AML-193 (cell line): ENCODE data around the gene HEG1.
A peak's percentile ranks its signal among the peaks of the same experiment; 100 is the strongest.
"Not testable (repeated sequence)": the region's sequence is repeated elsewhere in the genome, so short reads cannot be mapped to it uniquely, and the experiment has no call there.

ENCODE experiments used
- DNase-seq, 2 experiments: peaks; one replicate each; lab custom pipeline; 2025; lab: John Stamatoyannopoulos, UW

The HEG1 gene, protein sequence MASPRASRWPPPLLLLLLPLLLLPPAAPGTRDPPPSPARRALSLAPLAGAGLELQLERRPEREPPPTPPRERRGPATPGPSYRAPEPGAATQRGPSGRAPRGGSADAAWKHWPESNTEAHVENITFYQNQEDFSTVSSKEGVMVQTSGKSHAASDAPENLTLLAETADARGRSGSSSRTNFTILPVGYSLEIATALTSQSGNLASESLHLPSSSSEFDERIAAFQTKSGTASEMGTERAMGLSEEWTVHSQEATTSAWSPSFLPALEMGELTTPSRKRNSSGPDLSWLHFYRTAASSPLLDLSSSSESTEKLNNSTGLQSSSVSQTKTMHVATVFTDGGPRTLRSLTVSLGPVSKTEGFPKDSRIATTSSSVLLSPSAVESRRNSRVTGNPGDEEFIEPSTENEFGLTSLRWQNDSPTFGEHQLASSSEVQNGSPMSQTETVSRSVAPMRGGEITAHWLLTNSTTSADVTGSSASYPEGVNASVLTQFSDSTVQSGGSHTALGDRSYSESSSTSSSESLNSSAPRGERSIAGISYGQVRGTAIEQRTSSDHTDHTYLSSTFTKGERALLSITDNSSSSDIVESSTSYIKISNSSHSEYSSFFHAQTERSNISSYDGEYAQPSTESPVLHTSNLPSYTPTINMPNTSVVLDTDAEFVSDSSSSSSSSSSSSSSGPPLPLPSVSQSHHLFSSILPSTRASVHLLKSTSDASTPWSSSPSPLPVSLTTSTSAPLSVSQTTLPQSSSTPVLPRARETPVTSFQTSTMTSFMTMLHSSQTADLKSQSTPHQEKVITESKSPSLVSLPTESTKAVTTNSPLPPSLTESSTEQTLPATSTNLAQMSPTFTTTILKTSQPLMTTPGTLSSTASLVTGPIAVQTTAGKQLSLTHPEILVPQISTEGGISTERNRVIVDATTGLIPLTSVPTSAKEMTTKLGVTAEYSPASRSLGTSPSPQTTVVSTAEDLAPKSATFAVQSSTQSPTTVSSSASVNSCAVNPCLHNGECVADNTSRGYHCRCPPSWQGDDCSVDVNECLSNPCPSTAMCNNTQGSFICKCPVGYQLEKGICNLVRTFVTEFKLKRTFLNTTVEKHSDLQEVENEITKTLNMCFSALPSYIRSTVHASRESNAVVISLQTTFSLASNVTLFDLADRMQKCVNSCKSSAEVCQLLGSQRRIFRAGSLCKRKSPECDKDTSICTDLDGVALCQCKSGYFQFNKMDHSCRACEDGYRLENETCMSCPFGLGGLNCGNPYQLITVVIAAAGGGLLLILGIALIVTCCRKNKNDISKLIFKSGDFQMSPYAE (N-terminal part only)

DNA sequence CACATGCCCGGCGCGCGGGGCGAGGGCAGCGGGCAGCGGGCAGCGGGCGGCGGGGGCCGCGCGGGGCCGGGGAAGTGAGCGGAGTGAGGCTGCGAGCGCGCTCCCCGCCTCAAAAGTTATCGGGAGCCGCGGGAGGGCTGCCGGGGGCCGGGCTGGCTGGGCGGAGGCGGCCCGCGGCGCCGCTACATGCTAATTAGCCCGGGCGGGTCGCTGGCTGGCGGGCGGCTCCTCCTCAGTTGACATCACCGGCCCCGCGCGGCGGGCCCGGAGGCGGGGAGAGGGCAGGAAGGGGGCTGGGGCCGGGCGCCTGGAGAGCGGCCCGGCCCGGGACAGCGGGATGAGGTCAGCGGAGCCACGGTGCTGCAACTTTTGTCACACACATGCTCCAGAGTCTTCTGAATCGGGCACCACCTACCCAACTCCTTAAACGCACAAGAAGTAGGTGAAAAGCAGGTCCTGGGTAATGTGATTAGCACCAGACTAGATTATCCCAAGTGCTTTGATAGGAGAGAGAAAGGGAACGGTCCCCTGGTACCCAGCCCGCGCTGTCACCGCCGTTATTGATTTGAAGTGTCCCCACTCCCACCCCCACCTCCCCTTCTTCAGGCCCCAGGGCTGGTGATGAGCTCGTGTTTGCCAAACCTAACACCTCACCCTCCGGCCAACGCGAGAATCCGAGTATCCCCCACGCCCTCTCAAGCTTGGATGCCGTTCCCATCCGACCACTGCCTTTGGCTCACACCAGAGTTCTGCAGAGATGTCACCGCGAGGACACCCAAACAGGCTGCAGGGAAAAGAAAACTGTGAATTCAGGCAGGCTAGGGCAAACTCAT lies at the start of gene HEG1:
Gene HEG1 (minus strand): TSS at position 85 of the 833 bp plus-strand sequence. CDS start 107 bp downstream, outside the sequence.
- DNase-seq: peak; percentile 8 to 10

DNA sequence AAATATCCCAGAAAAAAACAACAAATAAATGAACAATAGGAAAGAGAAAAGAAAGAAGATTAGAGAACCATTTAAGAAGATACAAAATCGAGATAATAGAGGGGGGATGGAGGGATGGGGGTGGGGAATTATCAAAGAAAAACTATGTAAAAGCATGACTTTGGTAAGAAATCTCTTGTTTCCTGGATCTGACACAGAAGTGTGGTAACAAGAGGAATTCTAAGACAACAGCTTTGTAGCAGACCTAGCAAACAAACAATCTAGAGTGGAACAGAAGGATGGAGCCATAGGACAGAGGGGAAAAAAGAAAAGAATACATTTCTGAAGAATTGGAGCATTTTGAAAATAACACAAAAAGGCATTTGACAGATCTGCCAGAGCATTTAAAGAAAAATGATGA lies 49.3 kb upstream of the HEG1 start:
- DNase-seq: no peak

DNA sequence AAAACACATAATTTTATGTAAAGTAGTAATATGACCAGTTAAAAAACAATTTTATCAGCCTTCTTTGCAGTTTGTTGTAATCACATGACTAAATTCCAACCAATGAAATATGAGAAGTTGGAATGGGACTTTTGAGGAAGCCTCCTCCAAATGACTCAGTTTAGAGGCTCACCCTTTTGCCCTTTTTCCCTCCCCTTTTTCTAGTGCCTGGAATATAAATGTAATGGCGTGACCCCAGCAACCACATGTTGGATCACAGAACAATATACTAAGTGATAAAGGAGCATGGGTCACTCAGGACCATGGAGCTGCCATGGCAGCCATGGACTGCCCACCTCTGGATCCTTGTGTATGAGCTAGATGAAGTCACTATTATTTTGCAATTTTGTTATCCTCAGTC lies 48.8 kb upstream of the HEG1 start:
- no peak for DNase-seq

DNA sequence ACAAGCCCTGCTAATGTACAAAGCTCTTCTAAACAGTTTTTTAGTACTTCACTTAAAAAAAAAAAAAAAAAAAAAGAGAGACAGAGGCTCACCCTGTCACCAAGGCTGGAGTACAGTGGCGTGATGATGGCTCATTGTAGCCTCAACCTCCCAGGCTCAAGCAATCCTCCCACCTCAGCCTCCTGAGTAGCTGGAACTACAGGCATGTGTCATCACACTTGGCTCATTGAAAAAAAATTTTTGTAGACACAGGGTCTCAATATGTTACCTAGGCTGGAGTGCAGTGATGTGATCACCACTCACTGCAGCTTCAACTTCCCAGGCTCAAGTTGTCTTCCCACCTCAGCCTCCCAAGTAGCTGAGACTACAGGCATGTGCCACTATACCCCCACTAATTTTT lies 47.6 kb upstream of the HEG1 start:
- no peak for DNase-seq

DNA sequence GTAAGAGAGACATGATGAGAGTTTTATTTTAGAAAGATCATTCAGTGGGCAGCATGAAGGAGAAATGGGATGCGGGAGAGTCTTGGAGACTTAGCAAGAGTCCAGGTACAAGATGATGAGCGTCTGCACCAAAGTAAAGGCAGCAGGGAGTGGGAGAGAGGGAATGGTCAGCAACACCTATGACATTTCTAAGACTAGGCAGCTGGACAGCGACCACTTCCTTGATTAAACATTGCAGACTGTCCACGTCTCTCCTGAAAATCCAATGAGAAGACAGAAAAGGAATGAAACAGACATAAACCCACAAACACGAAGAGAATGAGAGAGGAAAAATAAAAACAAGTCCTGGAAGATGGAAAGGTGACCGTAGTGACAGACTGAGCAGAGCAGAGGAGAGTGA lies 46.7 kb upstream of the HEG1 start:
- DNase-seq: no peak

DNA sequence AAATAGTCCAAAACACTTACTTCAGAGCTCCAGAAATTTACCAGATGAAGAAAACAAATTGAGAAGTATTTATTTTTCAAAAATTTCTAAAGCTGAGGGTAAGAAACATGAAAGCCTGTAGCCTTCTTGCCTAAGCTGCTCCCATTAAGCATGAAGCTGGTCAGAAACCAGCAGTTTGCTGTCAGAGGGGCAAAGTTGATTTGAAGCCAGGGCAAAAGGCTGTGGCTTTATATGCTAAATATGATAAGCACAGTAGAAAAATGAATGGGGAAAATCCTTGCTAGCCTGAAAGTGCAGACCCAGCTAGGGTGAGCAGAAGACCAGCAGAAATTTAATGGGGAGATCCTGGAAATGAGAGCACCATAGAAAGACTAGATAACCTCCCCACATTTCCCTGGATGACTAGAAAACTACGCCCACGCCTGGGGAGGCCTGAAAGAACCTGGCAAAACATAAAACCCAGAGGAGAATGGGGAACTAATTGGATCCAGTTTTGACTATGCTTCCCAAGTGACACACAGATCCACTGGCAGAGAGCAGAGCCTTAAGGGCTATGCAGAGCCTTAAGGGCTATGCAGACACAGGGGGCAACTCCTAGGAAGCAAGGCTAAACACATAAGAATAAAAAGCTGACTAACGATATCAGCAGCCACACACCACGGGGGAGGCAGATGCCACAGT lies 43.0 kb upstream of the HEG1 start:
- no peak for DNase-seq

DNA sequence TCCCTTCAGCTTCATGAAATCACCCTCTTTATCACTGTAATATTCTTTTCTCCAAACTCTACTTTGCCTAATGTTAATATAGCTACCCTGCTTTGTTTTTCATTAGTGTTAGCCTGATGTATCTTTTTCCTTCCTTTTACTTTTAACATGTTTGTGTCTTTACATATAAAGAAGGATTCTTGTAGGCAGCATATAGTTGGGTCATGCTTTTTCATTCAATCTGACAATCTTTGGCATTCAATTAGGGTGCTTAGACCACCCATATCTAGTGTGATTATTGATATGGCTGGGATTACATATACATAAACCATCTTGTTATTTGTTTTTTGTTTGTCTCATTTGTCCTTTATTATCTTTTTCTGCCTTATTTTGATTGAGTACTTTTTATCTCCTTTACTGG lies 34.9 kb upstream of the HEG1 start:
- no peak for DNase-seq

DNA sequence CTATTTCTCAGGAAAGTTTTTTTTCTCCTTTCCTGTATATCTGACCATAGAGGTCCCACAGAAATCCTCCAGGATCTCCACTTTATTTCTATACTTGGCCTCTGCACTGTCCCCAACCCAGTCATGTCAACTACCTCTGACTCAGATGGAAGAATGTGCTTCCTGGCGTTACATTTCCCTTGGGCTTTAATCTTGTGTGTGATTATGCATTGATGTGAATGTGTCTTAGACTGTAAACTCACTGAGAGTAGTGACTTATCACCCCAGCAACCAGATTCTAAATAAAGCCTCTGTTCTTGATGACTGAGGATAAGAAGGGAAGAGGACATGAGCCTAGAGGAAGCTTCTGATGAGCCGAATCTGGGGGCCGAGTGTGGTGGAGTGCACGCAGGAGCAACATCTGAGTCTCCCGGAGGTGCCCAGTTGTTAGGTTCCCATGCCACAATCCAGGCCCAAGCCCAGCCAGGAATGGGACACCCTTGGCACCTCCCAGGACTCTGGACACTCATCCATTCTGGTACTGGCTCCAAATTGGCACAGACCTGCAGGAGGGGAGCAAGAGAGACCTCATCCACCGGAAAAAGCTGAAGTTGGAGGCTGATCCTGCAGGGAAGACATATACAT lies 32.1 kb upstream of the HEG1 start:
- no peak for DNase-seq

DNA sequence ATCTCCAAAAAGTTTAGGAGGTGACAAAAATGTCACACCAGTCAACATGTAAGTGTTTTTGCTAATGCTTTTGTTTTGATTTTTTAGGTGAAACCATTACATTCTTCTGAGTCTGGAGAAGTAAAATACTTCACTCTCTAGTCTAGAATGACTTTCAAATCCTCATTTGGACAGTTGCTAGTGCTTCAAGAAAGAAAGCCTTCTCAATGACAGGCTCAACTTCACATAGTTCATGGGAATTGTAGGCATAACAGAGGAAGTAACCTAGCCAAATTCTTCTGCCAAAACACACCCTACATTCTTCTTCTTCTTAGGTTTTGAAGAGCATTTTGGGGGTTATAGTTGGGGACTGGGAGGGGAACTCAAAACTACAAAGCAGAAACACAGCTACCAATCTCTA lies 29.4 kb upstream of the HEG1 start:
- no peak for DNase-seq

DNA sequence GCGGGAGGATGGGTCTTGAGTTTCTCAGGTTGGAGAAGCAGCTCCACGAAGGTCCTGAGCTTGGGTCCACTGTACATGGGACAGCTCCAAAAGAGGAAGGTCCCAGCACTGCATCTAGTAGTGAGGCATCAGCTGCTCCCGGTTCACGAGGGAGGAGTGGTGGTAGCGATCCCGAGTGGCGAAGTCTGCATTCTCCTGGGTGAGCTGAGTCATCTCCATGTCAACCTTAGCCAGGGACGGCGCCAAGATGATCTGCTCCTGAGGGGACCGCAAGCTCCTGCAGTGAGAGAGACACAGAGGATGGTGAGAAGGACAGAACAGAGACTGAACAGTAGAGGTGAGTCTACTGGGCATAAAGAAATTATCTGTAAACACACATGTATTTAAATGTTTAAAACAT lies 28.0 kb upstream of the HEG1 start:
- no peak for DNase-seq

DNA sequence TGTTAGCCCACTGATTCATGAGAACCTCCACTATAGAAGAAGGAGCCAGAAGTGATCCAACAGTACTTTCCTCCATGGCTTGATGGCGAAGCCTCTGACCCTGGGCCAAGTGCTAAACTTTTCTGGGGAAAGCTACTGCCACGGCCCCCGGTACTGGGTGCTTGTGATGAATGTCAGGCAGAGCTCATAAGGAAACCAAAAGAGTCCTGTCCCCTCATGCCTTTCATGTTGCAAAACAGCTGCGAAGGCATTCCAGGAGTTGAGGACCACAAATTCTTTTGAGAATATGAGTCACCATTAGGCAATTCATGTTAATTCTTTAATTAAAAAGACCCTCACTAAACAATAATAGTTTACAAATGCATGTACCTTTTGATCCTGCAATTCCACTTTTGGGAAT lies 26.5 kb upstream of the HEG1 start:
- DNase-seq: not testable (repeated sequence)

DNA sequence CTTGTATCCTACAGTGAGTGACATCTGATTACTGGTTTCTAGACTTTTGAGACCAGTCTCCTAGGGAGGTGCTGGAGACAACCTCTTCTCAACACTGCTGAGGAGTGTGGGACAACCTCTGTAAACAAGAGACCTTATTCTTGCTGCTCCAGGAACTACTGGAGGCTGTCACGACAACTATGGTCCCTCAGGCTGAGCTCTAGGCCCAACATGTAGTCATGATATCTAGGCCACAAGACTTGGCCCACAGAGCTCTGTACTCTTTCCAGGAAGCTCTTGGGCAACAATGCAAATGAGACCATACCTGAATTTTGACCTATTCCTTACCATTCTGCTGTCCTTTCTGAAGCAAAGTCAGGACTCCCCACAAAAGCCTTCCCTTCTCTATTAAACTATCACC lies 24.3 kb upstream of the HEG1 start:
- no peak for DNase-seq

DNA sequence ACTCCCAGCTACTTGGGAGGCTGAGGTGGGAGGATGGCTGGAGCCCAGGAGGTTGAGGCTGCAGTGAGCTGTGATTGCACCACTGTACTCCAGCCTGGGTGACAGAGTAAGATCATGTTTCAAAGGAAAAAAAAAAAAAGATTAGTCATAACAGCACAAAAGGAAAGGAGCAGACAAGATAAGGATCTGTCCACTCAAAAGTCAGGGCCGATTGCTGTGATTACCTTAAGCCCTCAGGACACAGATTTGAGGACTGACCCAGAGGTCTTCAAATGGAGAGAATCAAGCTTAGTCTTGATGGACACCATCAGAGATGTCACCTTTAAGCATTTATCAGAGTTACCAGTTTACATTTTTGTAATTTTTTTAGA lies 23.9 kb upstream of the HEG1 start:
- DNase-seq: no peak

DNA sequence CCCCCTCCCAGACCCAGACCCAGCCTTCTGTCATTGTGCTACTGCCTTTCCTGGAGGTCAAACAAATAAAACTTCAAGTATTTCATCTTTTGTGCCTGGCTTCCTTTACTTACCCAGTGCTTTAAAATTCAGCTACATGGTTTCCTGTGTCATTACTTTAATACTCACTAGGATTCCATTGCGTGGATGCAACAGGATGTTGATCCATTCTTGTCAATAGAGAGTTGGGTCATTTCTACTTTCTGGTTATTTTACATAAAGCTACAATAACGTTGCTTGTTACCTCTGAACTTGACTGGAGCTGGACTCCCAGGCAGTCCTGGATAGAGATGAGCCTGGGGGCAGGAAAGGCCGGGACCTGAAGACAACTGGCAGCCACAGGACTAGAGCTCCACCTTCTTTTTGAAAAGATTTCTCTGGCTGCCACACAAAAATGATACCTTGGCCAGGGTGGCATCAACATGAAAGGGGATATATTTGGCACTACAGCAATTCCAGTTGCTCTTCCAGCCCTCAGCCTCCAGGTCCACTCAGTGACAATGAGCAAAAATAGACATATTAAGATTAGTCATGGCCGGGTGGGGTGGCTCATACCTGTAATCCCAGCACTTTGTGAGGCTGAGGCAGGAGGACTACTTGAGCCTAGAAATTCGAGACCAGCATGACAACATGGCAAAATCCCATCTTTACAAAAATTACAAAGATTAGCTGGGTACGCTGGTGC lies 23.3 kb upstream of the HEG1 start:
- DNase-seq: no peak

DNA sequence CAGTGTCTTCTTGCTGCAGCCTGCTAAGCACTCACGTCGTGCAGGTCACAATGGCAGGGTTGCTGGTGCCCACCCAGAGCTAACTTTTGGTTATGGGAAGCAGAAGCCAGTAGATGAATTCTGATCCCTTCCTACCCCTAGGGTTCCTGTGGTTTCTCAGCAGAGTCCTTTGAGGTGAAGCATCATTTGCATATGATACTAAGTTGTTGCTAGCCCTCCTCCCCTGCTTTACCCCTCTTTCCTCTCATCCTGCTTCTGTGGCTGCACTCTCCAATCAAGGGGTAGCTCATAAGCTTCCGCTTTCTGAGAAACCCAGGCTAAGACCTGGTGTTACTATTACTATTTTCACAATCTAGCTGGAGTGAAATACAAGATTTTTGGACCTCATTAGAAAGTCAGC lies 22.1 kb upstream of the HEG1 start:
- DNase-seq: no peak

DNA sequence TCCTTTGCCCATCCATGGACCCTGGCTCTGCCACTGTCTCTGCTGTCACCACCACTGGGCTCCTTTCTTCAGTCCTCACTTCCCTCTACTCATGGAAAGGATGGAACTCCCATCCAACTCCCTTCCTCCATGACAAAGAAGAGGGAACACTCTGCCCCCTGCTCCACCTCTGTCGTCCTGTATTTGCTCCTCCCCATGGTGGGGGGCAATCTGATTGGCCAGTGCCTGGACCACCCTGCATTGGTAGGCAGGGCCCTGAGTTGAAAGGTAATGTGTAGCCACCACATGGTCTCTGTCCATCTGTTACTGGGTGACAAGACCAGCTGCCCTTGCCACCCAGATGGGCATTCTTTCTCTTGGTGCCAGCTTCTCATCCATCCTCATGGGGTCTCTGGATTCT lies 20.7 kb upstream of the HEG1 start:
- DNase-seq: no peak

DNA sequence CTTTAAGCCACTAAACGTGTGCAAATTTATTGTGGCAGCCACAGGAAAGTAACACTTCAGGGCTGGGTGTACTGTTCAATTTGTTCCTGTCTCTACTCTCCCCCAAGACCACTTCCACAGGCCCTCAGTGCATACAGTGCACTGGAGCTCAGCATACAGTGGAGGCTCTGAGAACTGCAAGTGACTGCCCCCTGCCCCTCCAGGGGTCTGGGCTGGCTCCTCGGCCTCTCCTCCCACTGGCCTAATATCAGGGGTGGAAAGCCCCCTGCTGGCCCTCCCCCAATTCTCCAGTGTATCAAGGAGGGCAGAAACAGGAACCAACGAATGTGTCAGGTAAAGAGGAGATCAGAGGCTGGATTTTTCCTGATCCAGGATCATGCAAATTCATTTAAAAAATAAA lies 19.9 kb upstream of the HEG1 start:
- no peak for DNase-seq

DNA sequence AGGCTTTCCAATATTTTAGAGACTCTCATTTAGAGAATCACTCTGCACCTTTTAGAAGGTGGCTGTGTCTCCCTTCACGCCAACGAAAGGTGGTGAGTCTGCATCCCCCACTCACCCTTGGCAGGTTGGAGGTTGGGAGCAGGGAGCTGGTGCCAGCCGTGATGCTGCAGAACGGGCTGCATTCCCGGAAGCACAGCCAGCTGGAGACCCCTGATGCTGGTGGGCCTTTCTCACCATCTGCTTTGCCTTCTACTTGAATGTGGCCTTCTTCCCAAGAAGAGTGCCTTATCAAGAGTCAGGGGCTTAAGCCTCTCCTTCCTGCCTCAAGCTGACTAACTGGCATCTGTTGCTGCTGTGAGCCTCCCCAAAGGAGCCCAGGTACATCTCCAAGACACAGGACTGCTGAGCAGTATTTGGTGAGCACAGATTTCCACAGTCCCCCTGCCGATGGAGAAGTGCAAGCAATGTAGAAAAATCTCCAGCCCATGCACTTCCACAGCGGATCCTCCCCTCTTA lies 17.7 kb upstream of the HEG1 start:
- DNase-seq: no peak

DNA sequence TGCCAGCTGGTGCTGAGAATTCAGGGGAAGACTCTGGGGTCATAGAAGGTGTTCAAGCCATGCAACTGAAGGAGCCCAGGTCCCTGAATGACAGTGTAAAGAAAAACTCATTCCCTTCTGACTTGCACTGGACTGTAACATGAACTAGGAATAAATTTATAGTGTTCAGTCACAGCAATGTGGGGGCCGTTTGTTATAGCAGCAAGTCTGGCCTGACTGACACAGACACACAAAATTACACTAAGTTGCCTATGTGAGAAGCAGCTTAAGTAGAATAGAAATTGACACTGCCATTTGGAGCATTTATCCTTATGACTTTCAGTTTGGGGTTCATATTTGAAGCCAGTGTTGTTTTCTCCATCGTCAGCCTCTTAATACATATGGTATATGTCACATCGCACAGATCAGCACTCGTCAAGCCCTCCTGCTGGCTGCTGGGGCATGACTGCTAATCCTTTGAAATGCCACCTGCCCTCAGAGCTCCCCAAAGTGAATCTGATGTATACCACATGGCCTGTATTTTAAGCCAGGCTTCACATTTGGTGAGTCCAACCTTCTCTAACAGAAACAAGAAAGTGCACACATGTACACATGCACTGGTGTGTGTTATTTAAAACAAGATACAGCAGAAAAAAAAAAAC lies 17.1 kb upstream of the HEG1 start:
- no peak for DNase-seq
